SK-N-SH (cell line): Measurements from ENCODE around the gene SORBS2. TPM values are rescaled to one million over a fixed set of nuclear protein-coding genes. Genes with fewer than 3 reads are reported as not detected.

Experiments
- CTCF ChIA-PET: fragments of 300-600, 350-600 bp; formaldehyde crosslinking; extraction: SDS; loops from one replicate; lab custom pipeline; 2021; lab: Yijun Ruan, JAX
- POLR2A ChIA-PET: fragments of 350-600 bp; sonication (Branson Sonifier 250); formaldehyde crosslinking; extraction: SDS; loops from one replicate; lab custom pipeline; 2020; ENCODE audit warnings: antibody characterized with exemption, inconsistent platforms; lab: Yijun Ruan, JAX
- DNase-seq: peaks from one replicate; pipeline ENCODE4 v3.0.0; 2012
- H2AFZ ChIP-seq: fragments of 200-600 bp; sonication (generic); 2 replicates; pipeline ENCODE4 v1.8.1; 2016; ENCODE audit warnings: antibody characterized with exemption, mild to moderate bottlenecking, low read depth
- H3F3A ChIP-seq: fragments of 200-600 bp; sonication (generic); replicated peaks from 2 replicates; pipeline ENCODE3; 2016; ENCODE audit warnings: antibody characterized with exemption, mild to moderate bottlenecking; ENCODE audit not compliant: insufficient read depth
- H3K27ac ChIP-seq, 2 experiments: fragments of 200-500 bp in 1 of 2; fragments of 200-600 bp in 1 of 2; sonication (Bioruptor generic) in 1 of 2; sonication (generic), shearing (Covaris generic) in 1 of 2; 2 replicates each; pipeline versions ENCODE4 v1.5.1 to v1.6.1; 2014 to 2016; ENCODE audit warnings: low read depth in 2 of 2, inconsistent platforms in 1 of 2, low read length in 1 of 2, mild to moderate bottlenecking in 1 of 2, mixed read lengths in 1 of 2
- H3K27me3 ChIP-seq: fragments of 200-600 bp; sonication (generic), shearing (Covaris generic); 2 replicates; pipeline ENCODE4 v1.6.1; 2016; ENCODE audit warnings: mixed run types; ENCODE audit not compliant: insufficient read depth
- H3K36me3 ChIP-seq, 2 experiments: fragments of 200-500 bp in 1 of 2; fragments of 200-600 bp in 1 of 2; sonication (Bioruptor generic) in 1 of 2; sonication (generic) in 1 of 2; replicated peaks in 1 of 2; 2 replicates each; pipeline versions ENCODE3 to v1.5.1; 2014 to 2016; ENCODE audit warnings: low read length in 1 of 2, mild to moderate bottlenecking in 1 of 2; ENCODE audit not compliant: insufficient read depth in 2 of 2, control insufficient read depth in 1 of 2
- H3K4me1 ChIP-seq, 2 experiments: fragments of 200-500 bp in 1 of 2; fragments of 200-600 bp in 1 of 2; sonication (Bioruptor generic) in 1 of 2; sonication (generic), shearing (Covaris generic) in 1 of 2; 2 replicates each; pipeline versions ENCODE4 v1.5.1 to v1.6.1; 2014 to 2016; ENCODE audit warnings: low read depth in 1 of 2, low read length in 1 of 2, mixed run types in 1 of 2; ENCODE audit not compliant: insufficient read depth in 2 of 2, control insufficient read depth in 1 of 2
- H3K4me2 ChIP-seq: fragments of 200-600 bp; sonication (generic), shearing (Covaris generic); 2 replicates; pipeline ENCODE4 v1.6.1; 2017; ENCODE audit warnings: mixed run types
- H3K4me3 ChIP-seq, 2 experiments: fragments of 200-500 bp in 1 of 2; fragments of 200-600 bp in 1 of 2; sonication (Bioruptor generic) in 1 of 2; sonication (generic), shearing (Covaris generic) in 1 of 2; 2 replicates each; pipeline versions ENCODE4 v1.5.1 to v1.8.1; 2014 to 2016; ENCODE audit warnings: low read depth in 2 of 2, inconsistent platforms in 1 of 2, low read length in 1 of 2, mild to moderate bottlenecking in 1 of 2, mixed read lengths in 1 of 2, moderate library complexity in 1 of 2
- H3K79me2 ChIP-seq: fragments of 200-600 bp; sonication (generic); 2 replicates; pipeline ENCODE4 v1.8.1; 2017; ENCODE audit warnings: mild to moderate bottlenecking; ENCODE audit not compliant: insufficient read depth
- H3K9ac ChIP-seq: fragments of 200-600 bp; sonication (generic); 2 replicates; pipeline ENCODE4 v1.6.1; 2017; ENCODE audit warnings: mixed run types
- H3K9me2 ChIP-seq: fragments of 200-600 bp; sonication (generic); 2 replicates; pipeline ENCODE4 v1.6.1; 2017; ENCODE audit warnings: mixed run types
- H3K9me3 ChIP-seq: fragments of 200-600 bp; sonication (generic); 2 replicates; pipeline ENCODE4 v1.6.1; 2017; ENCODE audit warnings: mixed run types, mild to moderate bottlenecking, moderate library complexity
- H4K20me1 ChIP-seq: fragments of 200-600 bp; sonication (generic); 2 replicates; pipeline ENCODE4 v1.6.1; 2017; ENCODE audit warnings: mild to moderate bottlenecking, mixed run types; ENCODE audit not compliant: insufficient read depth
- CHD2 ChIP-seq: fragments of 150-350 bp; IDR thresholded peaks from 2 replicates; pipeline ENCODE4 v1.6.1; 2018; ENCODE audit warnings: low read length; ENCODE audit not compliant: partially characterized antibody
- EP300 ChIP-seq, 2 experiments: IDR thresholded peaks; 2 replicates each; pipeline versions ENCODE4 v1.4.0 to v1.6.1; 2012; ENCODE audit warnings: borderline replicate concordance in 1 of 2, low read depth in 1 of 2, low read length in 1 of 2
- JUND ChIP-seq: IDR thresholded peaks from 2 replicates; pipeline ENCODE4 v1.4.0; 2012
- NFIC ChIP-seq: IDR thresholded peaks from 2 replicates; pipeline ENCODE4 v1.4.0; 2012; ENCODE audit warnings: borderline replicate concordance
- NRF1 ChIP-seq: IDR thresholded peaks from 2 replicates; pipeline ENCODE4 v1.6.1; 2012; ENCODE audit warnings: low read depth, mild to moderate bottlenecking, low read length
- RCOR1 ChIP-seq: fragments of 150-350 bp; IDR thresholded peaks from 2 replicates; pipeline ENCODE4 v1.6.1; 2017; ENCODE audit warnings: antibody characterized with exemption, low read length
- SIN3A ChIP-seq: IDR thresholded peaks from 2 replicates; pipeline ENCODE4 v1.6.1; 2012; ENCODE audit warnings: low read depth, mild to moderate bottlenecking, low read length, moderate library complexity, borderline replicate concordance
- TCF12 ChIP-seq: IDR thresholded peaks from 2 replicates; pipeline ENCODE4 v1.4.0; 2012
- WGBS: methylation state at CpG from one replicate; pipeline ENCODE4 v1.1.6; 2017; ENCODE audit warnings: low lambda C conversion rate; 5-methylcytosine and 5-hydroxymethylcytosine counted together
- polyA plus RNA-seq, 3 experiments: library from polyadenylated mRNA; depleted of rRNA; stranded (reverse); fragments of >200 nt; gene quantifications; 2 replicates each; pipeline ENCODE4 v1.2.3, GENCODE V29; 2012
- TF ChIP-seq, protein P1 (sequence below): fragments of 150-350 bp; IDR thresholded peaks from 2 replicates; pipeline ENCODE4 v1.6.1; 2017; ENCODE audit warnings: antibody characterized with exemption, low read length, low read depth, borderline replicate concordance
- TF ChIP-seq, protein P2 (sequence below): IDR thresholded peaks from 2 replicates; pipeline ENCODE4 v1.4.0; 2012; ENCODE audit warnings: low read depth, borderline replicate concordance
- TF ChIP-seq, protein P3 (sequence below): IDR thresholded peaks from 2 replicates; pipeline ENCODE4 v1.6.1; 2012; ENCODE audit warnings: mild to moderate bottlenecking, low read depth, low read length, moderate library complexity
- TF ChIP-seq, protein P4 (sequence below): fragments of 200-600 bp; sonication (generic); IDR thresholded peaks from 2 replicates; pipeline ENCODE4 v1.6.1; 2017; ENCODE audit warnings: antibody characterized with exemption, mild to moderate bottlenecking, moderate library complexity

The SORBS2 gene
- polyA plus RNA-seq, 1 of the 3 experiments (the other 2 are of a cell fraction), result 2.5 TPM

DNA sequence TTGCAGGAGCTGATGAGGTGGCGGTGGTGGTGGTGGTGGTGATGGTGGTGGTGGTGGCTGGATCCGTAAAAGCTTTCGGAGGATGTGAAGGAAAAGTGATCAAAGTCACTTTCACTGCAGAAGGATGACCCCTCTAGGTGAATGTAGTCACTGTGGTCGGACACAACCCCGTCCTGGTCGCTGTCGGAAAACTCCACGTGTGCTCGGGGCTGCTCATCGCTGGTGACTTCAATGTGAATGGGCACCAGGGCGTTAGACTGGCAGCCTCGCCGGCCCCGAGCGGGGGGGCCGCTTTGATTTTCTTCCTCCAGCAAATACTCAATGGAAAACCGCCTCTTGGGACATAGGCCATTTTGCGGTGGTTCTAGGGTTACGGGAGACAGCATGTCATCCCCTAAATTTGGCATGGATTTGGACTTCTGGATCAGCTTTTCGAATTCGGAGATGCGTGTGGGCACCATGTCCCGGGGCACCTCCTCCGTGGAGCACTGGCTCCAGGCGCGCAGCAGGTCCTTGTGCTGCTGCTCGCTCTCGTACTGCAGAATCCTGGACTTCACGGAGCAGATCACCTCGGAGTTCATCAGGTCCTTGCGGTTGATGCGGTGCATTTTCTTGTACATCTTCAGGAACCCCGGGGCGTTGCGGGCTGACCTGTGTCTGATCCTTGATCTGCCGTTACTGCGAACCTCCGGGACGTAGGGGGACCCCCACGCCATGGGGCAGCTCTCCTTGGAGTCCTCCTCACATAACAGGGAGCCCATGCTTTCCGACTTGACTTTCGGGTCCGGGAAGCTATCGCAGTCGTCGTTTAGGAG lies 188.3 kb downstream of the SORBS2 start:
- Histone ChIP-seq H2AFZ (no peak overlapping the region), H3F3A (no peaks in the 10 kb centered on the region), H3K4me3 (no peak overlapping the region), H3K27me3 (no peaks in the 10 kb centered on the region), H3K9ac (no peak overlapping the region), H3K4me2 (no peak overlapping the region), H3K27ac (no peak overlapping the region), H4K20me1 (no peaks in the 10 kb centered on the region), H3K4me1 (peaks cover 0 to 5% of the 10 kb centered on the region in 2 experiments; a peak in 1 of 4 replicates), H3K9me2 (no peaks in the 10 kb centered on the region), H3K9me3 (no peaks in the 10 kb centered on the region), H3K79me2 (no peaks in the 10 kb centered on the region), H3K36me3 (no peaks in the 10 kb centered on the region)
- 88% methylated on average over 43 of the region's 46 CpGs for WGBS
- DNase-seq, result no peak
- ChIA-PET CTCF (interaction anchor here (1.0 to 2.1 kb wide), 3 partner anchors 17 to 398 kb away, joined by 3 to 6 read pairs (median 6); no protein-coding TSS in a partner anchor), POLR2A (no interaction called here)
- no peak for TF ChIP-seq TCF12
- no peak for TF ChIP-seq SIN3A
- TF ChIP-seq JUND, result no peak
- no peak for TF ChIP-seq CHD2
- no peak for TF ChIP-seq EP300 (IDR thresholded peaks at IDR 0.05; ENCODE audit: borderline replicate concordance in 1 of 2, low read depth in 1 of 2, low read length in 1 of 2)
- TF ChIP-seq, protein P1, sequence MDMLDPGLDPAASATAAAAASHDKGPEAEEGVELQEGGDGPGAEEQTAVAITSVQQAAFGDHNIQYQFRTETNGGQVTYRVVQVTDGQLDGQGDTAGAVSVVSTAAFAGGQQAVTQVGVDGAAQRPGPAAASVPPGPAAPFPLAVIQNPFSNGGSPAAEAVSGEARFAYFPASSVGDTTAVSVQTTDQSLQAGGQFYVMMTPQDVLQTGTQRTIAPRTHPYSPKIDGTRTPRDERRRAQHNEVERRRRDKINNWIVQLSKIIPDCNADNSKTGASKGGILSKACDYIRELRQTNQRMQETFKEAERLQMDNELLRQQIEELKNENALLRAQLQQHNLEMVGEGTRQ, result no peak
- TF ChIP-seq, protein P2, sequence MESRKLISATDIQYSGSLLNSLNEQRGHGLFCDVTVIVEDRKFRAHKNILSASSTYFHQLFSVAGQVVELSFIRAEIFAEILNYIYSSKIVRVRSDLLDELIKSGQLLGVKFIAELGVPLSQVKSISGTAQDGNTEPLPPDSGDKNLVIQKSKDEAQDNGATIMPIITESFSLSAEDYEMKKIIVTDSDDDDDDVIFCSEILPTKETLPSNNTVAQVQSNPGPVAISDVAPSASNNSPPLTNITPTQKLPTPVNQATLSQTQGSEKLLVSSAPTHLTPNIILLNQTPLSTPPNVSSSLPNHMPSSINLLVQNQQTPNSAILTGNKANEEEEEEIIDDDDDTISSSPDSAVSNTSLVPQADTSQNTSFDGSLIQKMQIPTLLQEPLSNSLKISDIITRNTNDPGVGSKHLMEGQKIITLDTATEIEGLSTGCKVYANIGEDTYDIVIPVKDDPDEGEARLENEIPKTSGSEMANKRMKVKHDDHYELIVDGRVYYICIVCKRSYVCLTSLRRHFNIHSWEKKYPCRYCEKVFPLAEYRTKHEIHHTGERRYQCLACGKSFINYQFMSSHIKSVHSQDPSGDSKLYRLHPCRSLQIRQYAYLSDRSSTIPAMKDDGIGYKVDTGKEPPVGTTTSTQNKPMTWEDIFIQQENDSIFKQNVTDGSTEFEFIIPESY, result no peak
- no peak for TF ChIP-seq NRF1
- TF ChIP-seq, protein P3, sequence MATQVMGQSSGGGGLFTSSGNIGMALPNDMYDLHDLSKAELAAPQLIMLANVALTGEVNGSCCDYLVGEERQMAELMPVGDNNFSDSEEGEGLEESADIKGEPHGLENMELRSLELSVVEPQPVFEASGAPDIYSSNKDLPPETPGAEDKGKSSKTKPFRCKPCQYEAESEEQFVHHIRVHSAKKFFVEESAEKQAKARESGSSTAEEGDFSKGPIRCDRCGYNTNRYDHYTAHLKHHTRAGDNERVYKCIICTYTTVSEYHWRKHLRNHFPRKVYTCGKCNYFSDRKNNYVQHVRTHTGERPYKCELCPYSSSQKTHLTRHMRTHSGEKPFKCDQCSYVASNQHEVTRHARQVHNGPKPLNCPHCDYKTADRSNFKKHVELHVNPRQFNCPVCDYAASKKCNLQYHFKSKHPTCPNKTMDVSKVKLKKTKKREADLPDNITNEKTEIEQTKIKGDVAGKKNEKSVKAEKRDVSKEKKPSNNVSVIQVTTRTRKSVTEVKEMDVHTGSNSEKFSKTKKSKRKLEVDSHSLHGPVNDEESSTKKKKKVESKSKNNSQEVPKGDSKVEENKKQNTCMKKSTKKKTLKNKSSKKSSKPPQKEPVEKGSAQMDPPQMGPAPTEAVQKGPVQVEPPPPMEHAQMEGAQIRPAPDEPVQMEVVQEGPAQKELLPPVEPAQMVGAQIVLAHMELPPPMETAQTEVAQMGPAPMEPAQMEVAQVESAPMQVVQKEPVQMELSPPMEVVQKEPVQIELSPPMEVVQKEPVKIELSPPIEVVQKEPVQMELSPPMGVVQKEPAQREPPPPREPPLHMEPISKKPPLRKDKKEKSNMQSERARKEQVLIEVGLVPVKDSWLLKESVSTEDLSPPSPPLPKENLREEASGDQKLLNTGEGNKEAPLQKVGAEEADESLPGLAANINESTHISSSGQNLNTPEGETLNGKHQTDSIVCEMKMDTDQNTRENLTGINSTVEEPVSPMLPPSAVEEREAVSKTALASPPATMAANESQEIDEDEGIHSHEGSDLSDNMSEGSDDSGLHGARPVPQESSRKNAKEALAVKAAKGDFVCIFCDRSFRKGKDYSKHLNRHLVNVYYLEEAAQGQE, result no peak
- no peak for TF ChIP-seq RCOR1
- TF ChIP-seq, protein P4, sequence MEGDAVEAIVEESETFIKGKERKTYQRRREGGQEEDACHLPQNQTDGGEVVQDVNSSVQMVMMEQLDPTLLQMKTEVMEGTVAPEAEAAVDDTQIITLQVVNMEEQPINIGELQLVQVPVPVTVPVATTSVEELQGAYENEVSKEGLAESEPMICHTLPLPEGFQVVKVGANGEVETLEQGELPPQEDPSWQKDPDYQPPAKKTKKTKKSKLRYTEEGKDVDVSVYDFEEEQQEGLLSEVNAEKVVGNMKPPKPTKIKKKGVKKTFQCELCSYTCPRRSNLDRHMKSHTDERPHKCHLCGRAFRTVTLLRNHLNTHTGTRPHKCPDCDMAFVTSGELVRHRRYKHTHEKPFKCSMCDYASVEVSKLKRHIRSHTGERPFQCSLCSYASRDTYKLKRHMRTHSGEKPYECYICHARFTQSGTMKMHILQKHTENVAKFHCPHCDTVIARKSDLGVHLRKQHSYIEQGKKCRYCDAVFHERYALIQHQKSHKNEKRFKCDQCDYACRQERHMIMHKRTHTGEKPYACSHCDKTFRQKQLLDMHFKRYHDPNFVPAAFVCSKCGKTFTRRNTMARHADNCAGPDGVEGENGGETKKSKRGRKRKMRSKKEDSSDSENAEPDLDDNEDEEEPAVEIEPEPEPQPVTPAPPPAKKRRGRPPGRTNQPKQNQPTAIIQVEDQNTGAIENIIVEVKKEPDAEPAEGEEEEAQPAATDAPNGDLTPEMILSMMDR, result no peak
- no peak for TF ChIP-seq NFIC
